HG03175 (cell line): ENCODE measurements around the gene TRHDE.

Experiments used
- ATAC-seq: cut with Tn5 transposase; IDR thresholded peaks from one replicate; pipeline ENCODE4 v1.9.1; 2021; ENCODE audit warnings: mild to moderate bottlenecking, moderate library complexity; ENCODE audit not compliant: unreplicated experiment

TRHDE gene

GRCh38 chr12:72272731-72273498, 745 bp downstream of the TRHDE start:
- ATAC-seq = no peak

DNA sequence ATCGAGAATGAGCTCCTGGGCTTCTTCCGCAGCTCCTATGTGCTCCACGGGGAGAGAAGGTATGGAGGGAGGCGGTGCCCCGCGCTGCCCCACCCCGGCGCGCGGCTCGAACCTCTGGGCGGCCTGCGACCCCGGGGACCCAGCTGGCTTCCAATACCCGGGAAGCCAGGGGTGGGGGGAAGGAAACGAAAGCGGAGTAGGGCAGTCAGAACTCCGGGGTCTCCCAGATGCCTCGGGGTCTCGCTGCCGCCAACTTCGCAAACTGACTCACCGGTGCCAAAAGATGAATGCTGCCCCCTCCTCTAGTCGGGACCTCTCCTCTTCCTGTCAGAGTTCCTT, 1.3 kb downstream of the TRHDE start:
- ATAC-seq = no peak

DNA sequence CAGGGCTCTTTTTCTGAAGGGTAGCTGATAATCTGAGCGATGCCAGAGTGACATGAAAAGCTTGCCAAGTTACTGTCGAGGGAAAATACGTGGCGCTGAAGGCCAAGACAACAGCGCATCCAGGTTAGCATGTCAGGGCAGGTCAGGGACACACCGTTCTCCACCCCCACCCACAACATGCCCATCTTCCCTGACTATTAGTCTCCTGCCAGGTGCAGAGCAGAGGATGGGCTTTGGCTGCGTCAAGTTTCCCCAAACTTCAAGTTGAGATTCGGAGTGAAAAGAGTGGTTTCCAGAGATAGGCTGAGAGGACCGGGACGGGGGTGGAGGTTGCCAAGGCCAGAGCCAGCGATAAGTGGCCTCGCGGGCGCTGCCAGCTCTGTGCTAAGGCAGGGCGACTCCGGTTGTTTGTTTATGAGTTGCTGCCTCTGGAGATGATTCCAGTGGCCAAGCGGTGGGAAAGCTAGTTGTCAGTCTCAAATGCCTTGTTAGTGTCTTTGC, 1.7 kb downstream of the TRHDE start:
- ATAC-seq = no peak

DNA sequence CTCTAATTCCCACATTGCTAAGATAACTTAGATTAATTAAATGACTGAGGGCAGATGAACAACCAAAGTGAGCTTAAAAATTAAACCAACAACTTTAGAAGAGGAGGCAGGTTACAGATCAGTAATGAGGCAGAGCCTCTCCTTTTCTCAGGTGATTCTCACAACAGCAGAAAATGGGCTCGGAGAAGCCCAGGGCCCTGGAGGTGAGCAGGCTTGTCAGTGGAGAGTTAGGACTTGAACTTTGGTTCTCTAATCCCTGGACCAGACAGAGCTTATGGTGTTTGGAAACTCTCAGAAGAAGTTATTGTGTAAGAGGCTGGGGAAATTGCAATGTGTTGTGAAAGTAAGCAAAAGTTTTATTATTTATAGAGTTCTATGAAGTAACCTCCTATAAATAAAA, 2.8 kb downstream of the TRHDE start:
- ATAC-seq = no peak

- no peak for ATAC-seq
These were observed 3.4 kb downstream of the TRHDE start for GRCh38 chr12:72275526-72275925.

DNA sequence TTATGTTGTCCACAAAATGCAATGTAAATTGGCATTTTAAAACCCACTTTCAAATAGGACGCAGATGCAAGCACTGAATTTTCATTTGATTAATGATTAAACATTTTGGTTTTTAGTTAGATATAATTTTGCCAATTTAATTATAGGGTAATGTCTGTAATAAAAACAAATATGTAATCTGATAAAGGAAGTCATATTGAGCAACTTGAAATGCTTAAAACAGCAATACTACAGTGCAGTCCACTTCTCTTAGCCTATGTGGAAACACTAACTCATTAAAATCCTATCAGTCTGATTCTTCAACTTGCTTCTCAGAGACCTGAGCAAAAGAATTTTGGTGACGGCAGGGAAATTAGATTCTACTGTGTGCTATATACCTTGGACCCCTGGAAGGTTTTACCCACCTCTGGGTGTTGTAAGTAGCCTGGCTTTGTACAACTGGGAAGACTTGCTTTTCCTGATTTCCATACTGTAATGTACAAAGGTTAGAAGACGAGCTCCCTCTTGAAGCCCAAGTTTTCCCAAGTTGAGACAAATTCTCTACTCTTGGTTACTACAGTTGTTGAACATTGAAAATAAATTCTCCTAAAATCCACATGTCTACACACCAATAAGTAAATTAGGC, 4.1 kb downstream of the TRHDE start:
- no peak for ATAC-seq

GRCh38 chr12:72277415-72277814, 5.2 kb downstream of the TRHDE start:
- no peak for ATAC-seq

- ATAC-seq = no peak
These were observed 6.7 kb downstream of the TRHDE start for GRCh38 chr12:72278894-72279293.

- ATAC-seq = no peak
These were observed 9.0 kb downstream of the TRHDE start for GRCh38 chr12:72281126-72281525.

DNA sequence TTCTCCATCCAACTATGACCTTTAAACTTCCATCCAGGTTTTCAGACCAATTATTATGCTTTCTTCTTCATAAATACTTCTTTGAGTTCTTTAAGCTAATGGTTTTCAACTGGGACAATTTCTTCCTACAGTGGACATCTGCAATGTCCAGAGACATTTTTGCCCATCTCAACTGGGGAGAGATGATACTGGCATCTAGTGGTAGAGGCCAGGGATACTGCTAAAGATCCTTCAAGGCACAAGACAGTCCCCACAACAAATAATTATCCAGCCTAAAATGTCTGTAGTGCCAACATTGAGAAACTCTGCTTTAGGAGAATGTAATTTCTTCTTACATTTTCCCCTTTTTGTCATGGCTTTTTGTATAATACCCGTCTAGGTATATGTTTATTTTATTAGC, 10.6 kb downstream of the TRHDE start:
- ATAC-seq = no peak

DNA sequence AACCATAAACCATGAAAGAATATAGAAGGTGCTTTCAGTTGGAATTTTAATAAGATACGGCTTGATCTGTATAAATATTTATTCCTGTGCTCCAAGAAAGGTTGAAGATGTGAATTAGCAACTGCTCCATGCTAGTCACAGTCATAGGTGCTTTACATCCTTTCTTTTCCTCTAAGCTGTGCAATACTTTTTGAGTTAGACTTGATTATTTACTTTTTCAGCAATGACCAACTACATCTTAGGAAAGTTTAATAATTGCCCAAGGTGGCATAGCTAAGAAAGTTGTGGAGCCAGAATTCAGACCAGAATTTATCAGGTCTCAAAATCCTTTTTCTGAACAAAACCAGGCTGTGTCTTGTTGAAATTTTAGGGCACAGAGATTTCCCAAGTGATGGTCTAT, 13.7 kb downstream of the TRHDE start:
- no peak for ATAC-seq

DNA sequence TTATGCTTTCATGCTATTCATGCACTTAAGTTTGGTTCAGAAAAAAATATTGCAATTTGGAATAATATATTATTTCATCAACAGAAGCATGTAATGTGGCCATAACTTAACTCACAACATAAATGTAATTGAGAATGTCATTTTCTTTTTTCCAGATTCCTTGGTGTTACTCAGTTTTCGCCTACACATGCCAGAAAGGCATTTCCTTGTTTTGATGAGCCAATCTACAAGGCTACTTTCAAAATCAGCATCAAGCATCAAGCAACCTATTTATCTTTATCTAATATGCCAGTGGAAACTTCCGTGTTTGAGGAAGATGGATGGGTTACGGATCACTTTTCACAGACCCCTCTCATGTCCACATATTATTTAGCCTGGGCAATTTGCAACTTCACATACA, 14.4 kb downstream of the TRHDE start:
- no peak for ATAC-seq

DNA sequence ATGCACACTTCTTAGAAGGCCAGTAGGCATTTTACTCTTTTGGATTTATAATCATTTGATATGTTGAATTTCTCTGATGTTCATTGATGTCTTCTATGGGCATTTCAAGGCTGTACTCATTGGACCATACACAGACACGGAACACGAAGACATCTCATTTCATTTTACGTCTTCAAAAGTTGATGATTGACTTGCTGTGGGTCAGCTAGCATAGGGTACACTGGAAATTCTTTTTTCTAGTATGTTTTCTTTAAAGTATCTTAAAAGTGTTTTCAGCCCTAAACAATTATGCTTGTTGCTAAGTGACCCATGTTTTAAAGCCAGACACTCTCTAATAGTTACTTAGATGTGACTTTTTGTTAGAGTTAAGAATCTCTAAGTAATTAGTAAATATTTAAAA, 16.3 kb downstream of the TRHDE start:
- no peak for ATAC-seq

DNA sequence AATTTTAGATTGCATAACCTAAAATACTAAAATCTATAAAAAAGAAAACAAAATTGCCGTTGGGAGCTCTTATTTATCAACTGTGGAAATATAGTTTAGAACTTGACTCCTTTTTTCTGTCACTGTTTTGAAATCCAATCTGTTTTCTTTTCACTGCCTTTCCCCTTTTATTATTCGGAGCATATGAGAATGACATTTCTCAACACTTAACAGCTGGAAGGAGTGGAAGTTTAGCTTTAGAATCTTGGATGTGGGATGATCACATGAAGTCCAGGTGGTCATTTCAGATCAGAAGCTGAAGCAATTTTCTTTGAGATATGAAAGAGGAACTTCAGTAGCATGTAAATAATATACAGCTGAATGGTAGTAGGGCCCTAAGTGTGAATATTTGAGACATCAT, 16.7 kb downstream of the TRHDE start:
- no peak for ATAC-seq

DNA sequence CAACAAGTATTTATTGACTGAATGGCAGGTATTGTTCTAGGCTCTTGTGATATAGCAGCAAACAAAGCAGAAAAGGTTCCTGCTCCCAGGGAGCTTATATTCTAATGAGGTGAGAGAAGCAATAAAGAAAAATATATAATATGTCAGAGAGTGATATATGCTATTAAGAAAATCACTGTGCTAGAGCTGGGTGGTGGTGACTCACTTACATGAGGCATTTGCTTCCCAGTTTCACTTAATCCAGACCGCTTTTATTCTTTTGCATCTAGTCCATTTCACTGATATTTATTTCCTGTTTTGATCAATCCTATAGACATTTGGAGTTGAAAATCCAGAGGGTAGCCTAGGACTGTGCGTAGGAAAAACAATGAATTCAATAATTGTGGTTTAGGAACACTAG, 17.5 kb downstream of the TRHDE start:
- no peak for ATAC-seq

- ATAC-seq = no peak
These were observed 19.0 kb downstream of the TRHDE start for GRCh38 chr12:72291175-72291574.

DNA sequence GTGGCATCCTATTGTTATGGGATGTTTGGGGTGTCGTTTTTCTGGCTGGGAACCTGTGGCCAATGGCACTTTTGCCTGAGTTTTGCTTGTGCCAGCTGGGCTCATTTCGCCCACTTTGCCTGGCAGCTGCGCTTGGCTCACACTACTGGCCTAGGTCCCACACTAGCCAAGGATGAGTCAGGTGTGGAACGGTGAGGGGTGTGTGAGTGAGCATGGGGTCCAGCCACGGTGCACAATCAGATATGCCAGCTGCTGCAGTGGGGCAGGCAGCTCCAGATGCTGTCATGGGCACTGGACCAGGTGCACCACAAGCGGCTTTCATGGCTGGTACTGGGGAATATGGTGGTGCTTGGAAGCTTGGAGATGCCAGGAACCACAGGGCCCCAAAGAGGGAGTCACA, 21.5 kb downstream of the TRHDE start:
- ATAC-seq = no peak

DNA sequence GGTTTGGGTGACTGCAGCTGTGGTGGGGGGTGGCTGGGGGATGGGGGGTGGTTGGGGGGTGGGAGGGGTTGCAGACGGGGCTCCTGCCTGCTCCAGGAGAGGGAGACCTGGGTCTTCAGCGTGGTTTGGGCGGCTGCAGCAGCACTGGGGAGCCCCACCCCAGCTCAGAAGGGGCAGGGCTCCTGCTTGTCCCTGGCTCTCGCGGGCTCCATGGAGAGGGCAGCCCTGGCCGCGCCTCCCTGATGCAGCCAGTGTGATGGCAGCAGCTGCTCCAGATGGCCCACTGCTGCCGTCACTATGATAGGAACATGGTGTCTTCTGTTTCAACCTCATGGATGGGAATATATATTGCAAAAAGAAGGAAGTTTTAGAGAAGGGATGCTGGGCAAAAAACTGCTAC, 22.9 kb downstream of the TRHDE start:
- ATAC-seq = no peak

- no peak for ATAC-seq
These were observed 23.6 kb downstream of the TRHDE start for GRCh38 chr12:72295744-72296143.

GRCh38 chr12:72296389-72296788, 24.2 kb downstream of the TRHDE start:
- ATAC-seq = no peak

DNA sequence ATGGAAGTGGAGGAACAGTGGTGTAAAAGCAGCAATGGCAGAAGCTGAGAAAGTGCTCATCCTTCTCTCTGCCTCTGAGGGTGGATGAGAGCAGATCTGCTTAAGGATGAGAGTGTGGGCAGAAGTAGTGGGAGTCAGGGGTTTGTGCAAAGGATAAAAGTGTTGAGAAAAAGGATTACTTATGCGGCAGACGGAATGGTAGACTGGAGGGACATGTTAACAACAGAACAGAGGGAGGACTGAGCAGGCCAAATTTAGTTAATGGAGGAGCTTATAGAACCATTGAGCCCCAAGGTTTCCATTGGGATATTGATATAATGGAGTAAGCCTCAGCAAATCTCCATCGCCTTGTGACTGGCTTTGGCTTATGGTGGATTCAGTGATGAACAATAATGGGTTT, 25.5 kb downstream of the TRHDE start:
- no peak for ATAC-seq

DNA sequence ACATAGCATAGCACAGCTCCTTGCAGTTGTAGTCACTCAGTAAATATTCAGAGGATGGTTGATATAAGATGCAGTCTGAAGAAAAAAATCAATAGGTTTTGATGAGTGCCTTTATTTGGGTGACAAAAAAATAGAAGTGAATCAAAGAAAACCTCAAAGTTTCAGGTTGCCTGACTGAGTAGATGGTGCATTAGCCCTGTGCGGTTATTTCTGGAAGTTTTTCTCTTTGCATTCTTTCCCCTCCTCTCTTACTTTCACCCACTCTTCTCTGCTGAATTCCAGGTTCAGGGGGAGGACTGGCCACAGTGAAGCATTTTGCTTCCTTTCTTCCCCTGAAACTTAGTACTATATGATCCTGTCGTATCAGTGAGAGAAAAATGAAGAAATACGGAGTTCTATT, 28.6 kb downstream of the TRHDE start:
- no peak for ATAC-seq

DNA sequence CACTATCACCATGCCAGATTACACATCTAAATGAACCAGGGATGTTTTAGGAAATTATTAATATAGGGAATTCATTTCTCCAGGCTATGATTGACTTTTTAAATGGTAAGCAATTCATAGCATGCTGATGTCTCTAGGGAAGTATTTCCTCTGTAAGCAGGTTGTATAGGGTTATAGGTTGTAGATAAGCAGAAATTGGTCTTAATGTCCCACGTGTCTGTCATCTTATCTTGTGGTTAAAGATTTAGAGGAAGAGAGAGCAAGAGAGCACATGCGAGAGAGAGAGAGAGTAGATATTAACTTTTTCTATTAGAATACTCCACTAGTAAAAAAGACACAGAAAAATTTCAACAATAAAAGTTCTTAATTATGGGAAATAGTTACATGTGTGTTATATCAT, 32.6 kb downstream of the TRHDE start:
- ATAC-seq = no peak
